ENCODE results near the gene FUCA2.

Gene FUCA2

DNA sequence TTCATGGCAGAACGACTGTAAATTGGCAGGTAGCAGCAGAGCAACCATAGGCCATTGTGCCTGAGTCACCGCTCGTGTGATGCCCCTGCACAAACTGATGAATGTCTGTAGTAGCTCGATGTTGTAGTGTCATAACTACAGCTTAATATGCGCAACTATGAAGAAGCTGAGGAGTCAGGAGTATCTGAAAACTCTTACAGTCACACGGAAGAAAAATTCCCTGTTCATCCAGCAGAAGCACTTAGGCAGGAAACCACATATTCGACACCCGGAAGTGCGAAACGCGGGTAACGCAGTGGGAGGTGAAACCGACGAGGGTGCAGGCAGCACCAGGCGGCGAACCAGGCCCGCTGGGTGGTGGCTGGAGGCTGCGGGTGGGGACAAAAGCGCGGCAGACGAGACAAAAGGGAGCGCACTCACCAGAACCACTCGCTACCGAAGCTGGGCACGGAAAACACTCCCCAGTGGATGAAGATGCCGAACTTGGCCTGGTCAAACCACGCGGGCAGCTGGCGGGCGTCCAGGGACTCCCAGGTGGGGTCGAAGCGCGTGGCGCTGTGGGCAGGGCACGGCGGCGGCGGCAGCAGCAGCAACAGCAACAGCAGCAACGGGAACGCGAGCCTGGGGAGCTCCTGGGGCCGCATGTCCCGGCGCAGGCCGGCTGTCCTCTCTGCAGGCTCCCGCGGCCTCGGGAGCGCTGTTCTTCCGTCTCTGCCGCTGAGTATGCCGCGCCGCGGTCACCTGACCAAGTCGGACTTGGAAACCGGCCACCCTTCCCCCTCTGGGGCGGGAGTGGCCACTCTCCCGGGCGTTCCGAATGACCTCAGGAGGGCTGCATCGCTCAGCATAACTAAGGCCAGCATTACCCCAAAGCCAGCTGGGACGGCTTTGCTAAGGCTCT lies at the start of gene FUCA2:
Gene FUCA2, minus strand, starts transcription at position 730 of the 901 bp plus-strand sequence. Its CDS starts 86 bp downstream, at position 644.
- DNase-seq, result no peak

GRCh38 chr6:143561105-143561704 lies 49.7 kb upstream of the FUCA2 start:
- DNase-seq, result no peak

DNA sequence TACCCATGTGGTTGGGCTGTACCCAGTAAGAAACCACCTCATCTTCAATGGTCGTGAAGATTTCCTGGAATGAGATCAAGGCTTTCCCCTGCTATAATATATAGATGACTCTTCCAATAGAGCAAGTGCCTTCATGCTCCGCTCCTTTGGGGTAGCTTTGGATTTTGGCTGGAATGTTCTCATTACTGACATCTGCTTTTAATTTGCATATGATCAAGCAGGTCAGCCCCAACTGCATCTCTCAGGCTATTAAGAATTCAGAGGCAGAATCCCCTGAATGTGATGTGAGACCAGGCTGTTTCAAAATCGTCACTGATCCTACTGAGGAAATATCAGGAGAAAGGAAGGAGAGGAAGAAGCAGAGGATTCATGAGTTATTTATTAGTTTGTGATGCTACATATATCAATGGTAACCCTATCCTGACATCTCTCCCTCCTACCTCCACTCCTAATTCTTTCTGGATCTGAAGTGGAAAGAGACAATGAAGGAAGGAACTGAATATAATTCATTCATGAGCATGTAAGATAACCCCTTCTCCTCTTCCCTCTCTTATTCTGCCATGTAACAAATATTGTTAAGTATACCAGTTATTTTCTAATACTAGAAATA lies 47.6 kb upstream of the FUCA2 start:
- no peak for DNase-seq

DNA sequence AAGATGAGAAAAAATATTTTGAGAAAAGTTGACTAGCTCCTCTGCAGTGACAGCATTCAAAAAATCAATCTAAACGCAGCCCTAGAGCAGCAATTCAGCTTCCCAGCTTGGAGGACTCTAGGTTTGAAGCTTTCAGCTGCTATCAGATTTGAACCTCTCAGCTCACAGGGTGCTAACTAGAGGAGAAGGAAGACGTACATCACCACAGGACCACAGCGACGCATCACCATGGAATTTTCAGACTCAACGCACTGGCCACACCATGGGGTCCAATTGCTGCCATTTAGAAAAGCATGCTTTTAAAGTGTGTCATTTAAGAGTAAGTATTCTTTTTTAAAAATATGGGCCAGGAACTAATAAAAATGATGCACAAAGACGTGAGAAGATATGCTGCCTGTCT lies 45.0 kb upstream of the FUCA2 start:
- no peak for DNase-seq

DNA sequence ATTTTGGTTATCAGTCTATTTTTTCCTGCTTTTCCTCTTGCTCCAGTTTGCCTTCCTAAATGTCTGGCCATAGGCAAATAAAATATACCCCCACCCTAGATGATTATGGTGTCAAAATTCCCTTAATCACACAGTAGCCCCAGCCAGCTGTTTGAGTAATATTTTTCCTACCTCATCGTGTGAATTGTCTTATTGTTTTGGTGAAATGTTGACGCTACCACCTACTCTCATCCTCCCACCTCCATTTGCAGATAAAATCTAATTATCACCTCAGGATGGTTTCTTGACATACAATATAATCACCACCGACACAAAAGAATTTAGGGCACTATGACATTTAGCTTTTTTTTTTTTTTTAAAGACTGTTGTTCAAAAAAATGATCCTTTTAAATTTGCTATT lies 44.1 kb upstream of the FUCA2 start:
- DNase-seq, result no peak

DNA sequence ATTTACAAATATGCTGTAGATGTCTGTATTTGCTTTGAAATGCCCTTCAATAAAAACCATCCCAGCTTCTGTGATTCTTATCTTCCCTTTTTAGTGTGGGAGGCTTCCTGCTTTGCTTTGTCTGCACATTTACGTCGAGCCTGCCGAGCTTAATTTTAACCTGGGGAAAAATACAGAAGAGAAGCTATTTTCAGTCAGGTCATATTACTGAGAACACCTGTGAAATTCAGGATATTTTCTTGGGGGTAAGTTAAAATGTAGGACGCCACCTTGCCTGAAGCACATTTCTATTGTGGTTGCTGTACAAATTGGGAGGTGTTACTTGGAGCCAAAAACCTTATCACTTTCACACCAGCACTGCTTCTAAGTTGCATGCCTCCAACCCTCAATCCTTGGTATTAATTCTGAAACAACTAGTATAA lies 43.6 kb upstream of the FUCA2 start:
- DNase-seq, result no peak

DNA sequence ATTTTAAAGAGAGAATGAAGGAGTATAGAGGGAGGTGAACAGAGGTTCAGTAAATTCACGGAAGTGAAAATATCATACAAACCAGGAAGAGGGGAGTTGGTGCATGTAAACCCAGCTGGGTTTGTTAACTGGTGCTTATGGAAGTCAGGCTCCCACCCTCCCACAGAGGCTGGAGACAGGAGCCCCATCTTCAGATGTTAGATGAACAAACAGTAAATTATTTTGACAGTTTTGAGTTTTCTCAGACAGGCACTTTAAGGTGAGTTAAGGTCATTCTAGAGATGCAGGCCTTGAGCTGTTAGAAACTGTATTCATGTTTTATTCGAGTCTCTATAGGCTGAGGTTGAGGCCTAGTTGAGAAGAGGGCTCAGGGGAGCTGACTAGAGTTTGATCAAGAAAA lies 41.8 kb upstream of the FUCA2 start:
- DNase-seq, result no peak

GRCh38 chr6:143549949-143550268 lies 38.4 kb upstream of the FUCA2 start:
- DNase-seq, result no peak

DNA sequence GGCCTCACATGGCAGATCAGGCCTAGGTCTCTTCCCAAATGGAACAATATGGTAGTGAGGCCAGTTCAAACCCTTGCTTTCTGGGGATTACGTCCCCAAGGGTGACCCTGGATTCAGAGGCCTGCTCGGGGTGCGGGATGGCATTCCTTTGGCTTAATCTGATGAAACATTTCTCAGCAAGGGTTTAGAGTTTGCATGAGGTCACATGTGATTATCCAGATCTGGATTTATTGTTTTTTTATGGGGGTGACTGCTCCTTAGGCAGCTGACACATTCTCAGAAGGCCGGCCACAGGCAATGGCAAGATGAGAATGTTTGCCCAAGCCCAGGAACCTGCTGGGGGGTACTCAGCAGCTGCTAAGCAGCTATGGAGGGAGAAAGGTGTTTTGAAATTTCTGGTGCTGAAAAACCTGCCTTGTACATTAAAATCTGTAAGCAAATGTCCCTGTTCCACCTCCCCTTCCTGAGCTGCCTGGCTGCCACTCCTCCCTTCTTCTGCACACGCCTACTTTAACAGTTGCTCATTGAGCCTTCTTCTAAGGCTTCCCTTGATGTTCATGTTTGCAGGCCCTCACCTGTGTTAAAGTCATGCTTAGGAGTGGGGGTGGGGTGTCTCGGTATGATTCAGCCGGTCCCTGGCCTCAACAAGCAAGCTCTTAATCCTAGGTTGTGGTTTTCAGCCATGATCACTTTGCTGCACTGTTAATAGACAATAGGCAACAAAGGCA lies 37.9 kb upstream of the FUCA2 start:
- no peak for DNase-seq

DNA sequence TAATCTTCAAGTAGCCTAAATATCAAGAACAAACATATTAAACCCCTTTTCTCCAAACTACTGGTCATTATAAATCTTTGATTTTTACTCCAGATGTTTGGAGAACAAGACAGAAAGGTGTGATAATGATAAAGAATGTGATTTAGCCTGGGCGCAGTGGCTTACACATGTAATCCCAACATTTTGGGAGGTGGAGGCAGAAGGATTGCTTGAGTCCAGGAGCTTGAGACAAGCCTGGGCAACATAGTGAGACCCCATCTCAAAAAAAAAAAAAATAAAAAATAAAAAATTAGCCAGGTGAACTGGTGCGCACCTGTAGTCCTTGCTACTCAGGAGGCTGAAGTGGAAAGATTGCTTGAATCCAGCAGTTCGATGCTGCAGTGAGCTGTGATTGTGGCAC lies 35.1 kb upstream of the FUCA2 start:
- no peak for DNase-seq

DNA sequence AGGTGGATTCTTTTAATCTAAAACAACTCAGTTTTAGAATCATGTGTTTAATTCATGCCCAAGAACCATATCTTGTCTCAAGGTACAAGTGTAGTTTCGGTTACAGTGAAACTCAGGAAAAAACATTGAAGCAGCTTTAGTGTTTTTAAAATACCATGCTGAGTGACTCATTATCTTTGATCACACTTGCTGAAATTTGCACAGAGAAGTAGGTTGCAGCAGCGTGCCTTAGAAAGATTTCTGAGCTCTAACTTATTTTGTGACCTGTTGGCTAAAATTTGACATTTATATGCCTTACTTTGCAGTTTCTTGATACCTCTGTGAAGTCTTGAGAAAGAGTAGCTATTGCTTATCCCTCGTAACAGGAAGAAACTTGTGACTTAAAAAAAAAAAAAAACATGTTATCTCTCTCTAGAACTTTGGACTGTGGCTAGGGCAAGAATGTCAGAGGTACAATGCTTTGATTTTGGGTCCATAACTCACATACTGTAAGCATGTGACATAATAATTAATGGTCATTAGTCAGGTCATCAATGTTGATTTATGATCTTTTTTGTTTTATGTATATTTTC lies 34.5 kb upstream of the FUCA2 start:
- no peak for DNase-seq

GRCh38 chr6:143545165-143545564 lies 33.6 kb upstream of the FUCA2 start:
- DNase-seq, result no peak

DNA sequence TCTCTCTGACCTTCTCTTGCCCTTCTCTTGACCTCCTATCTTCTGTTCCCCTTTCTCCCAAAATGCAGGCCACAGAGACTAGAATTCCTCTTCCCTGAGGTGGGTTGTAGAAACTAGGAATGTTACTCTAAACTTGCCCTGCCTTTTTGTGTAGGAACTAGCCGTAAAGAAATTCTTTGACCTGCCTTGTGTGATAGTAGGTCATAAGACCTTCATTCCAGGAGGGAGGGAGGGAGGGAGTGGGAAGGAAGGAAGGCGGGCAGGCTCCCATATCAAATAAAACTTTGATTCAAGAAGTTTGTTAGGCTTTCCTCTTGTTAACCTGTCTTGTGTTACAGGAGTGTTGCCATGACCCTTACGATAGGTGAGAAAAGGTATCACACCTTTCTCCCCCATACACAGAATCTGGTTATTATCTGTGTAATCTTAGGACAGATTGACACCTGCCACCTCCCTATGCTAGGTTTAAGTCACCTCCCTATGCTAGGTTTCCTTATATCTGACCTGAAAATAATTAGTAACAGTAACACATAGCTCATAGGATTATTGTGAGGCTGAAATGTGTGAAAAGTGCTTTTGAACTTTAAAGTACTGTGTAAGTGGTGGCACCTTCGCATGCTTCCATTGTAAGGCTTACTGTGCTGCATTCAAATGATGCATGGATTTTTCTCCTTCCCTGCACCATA lies 32.6 kb upstream of the FUCA2 start:
- no peak for DNase-seq

- no peak for DNase-seq
Observed at GRCh38 chr6:143543435-143543834, 31.9 kb upstream of the FUCA2 start.

DNA sequence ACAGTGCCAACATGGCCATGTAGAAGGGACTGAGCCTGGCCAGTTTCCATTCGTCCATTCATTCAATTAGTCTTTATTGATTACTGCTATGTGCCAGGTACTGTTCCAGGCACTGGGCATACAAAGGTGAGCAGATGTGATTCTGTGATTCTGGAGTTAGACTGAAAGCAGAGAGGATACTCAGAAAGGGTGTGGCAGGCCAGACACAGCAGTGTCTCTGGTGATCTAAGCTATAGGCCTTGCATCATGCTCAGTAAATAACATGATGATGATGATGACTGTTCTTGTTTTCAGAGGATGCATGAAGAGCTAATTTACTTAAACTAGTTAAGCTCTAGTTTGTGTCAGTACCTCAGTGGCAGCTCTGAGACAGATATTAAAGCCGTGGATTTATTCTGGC lies 31.4 kb upstream of the FUCA2 start:
- no peak for DNase-seq

GRCh38 chr6:143540192-143540591 lies 28.7 kb upstream of the FUCA2 start:
- no peak for DNase-seq

DNA sequence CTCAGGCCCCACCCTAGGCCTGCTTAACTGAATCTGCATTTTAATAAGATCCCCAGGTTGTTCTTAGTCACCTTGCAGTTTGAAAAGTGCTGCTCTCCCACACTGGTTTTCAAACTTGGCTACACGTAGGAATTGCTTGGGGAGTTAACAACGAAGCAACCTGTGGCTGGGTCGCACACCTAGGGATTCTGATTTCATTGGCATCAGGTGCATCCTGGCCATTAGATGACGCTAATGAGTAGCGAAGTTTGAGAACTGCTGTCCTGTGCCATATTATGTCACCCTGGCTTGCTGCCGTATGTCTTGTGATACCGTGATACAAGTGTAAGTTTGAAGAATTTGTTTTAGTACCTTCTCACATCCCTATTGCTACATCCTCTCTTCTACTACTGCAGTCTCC lies 28.2 kb upstream of the FUCA2 start:
- DNase-seq, result no peak

DNA sequence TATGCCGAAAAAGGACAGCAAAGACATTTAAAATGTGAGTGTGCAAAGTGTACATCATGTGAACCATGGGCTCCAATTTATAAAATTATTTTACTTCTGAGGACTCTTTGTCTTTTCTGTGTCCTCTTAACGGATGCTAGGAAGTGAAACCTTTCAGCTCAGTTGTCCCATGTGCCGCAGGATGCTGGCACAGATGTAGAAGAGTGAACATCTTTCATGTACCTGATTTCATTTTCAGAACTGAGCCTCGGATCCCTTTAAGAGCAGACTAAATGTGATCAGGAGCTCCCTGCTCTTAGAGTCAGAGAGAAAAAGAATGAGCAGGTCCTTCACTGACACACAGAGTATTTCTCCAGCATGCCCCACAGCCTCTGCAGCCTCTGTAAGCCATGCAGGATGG lies 27.6 kb upstream of the FUCA2 start:
- DNase-seq, result no peak

DNA sequence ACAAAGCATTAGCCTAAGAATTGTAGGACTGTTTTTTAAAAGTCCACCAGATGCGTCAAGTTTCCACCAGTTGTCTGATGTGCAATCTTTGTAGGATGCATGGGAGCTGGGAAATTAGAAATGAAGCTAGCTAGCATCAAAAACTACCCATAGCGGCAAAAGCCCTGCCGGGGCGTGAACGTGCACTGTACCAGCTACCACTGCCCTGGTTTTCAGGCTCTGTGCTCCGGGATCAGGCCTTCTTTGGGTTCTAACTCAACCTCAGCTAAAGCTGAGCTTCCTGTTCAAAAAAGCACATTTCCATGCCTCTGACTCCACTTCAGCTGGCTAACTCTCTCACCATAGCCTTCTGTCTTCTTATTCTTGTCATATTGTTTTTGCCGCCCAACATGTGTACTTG lies 26.9 kb upstream of the FUCA2 start:
- DNase-seq, result no peak

GRCh38 chr6:143536866-143537691 lies 25.6 kb upstream of the FUCA2 start:
- peak; percentile 50 for DNase-seq

- peak; percentile 20 for DNase-seq
Observed at GRCh38 chr6:143536461-143536865, 24.9 kb upstream of the FUCA2 start.

DNA sequence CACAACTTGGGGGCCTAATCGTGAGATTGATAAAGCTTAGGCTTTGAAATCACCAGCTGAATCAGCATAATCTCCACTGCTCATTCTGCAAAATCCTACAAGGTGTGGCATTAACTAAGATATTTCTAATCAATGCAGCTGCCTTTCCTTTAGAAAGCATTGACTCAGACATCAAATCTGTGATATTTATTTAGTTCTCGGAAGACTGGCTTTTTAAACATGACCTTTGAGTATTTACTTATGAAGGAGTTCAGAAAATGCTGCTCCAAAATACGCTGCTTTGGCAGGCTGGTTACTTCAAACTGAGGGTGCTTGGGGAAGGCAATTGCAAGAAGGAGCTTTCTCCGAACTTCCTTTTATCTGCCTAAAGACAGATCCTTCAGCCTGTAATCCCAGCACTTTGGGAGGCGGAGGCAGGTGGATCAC lies 23.7 kb upstream of the FUCA2 start:
- no peak for DNase-seq

All from NCI-H526 treated with DMSO at 0.1 percent for 48 hours (cell line).